Activated T-helper 1 cell treated with Interleukin-2 at 50 U/mL for 16 hours (primary cell): Measurements from ENCODE around the gene NCOR1.

Experiments used
- DNase-seq: peaks from one replicate; pipeline ENCODE4 v3.0.0-alpha.2; 2020; ENCODE audit warnings: low read depth

NCOR1 gene

GRCh38 chr17:16026895-16027294, 188.4 kb downstream of the NCOR1 start:
- DNase-seq, result no peak

GRCh38 chr17:16025202-16025601, 190.1 kb downstream of the NCOR1 start:
- no peak for DNase-seq

GRCh38 chr17:16023881-16024280, 191.5 kb downstream of the NCOR1 start:
- DNase-seq, result no peak

- no peak for DNase-seq
These were observed 196.0 kb downstream of the NCOR1 start for GRCh38 chr17:16019347-16019746.

- no peak for DNase-seq
These were observed 201.4 kb downstream of the NCOR1 start for GRCh38 chr17:16013943-16014407.

GRCh38 chr17:16007439-16007838, 207.9 kb downstream of the NCOR1 start:
- no peak for DNase-seq

- no peak for DNase-seq
These were observed 209.7 kb downstream of the NCOR1 start for GRCh38 chr17:16005636-16006035.

- no peak for DNase-seq
These were observed 211.5 kb downstream of the NCOR1 start for GRCh38 chr17:16003841-16004240.

GRCh38 chr17:16002708-16003260, 212.6 kb downstream of the NCOR1 start:
- DNase-seq, result no peak

GRCh38 chr17:16001226-16001897, 214.0 kb downstream of the NCOR1 start:
- no peak for DNase-seq

- peak; percentile 29 for DNase-seq
These were observed 215.1 kb downstream of the NCOR1 start for GRCh38 chr17:15999974-16000827.

GRCh38 chr17:15999141-15999973, 216.0 kb downstream of the NCOR1 start, which contains the start of the genes TTC19 and ZSWIM7:
Gene TTC19 (plus strand): TSS chr17:15999824. CDS start chr17:15999849, 25 bp downstream.
Gene ZSWIM7 (minus strand): TSS chr17:15999704. CDS start chr17:15999594, 110 bp downstream.
- DNase-seq, result peak; percentile 87

- DNase-seq, result no peak
These were observed 217.2 kb downstream of the NCOR1 start for GRCh38 chr17:15998031-15998562.

GRCh38 chr17:15996322-15996721, 219.0 kb downstream of the NCOR1 start:
- DNase-seq, result no peak

GRCh38 chr17:15981646-15982580, 233.4 kb downstream of the NCOR1 start:
- DNase-seq, result no peak

GRCh38 chr17:15981208-15981607, 234.1 kb downstream of the NCOR1 start:
- no peak for DNase-seq
